ENCODE results near the gene ANKS4B.

DNA sequence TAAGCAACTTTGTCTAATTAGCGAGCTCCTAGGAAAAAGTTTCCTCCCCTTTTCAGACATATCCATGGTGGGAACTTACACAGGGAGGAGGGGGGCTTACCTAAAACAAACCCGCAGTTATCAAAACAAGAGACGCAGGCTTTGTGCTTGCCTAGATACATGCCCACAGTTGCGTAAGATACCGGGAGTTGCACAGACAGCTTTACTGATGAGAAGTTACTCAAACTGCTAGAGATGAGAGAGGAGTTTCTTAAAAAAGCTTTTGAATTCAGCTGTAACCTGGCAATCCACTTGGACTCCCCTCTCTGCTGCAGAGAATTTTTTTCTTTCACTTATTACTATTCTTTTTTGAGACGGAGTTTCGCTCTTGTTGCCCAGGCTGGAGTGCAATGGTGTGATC, 15.3 kb upstream of the ANKS4B start:
- TF ChIP-seq POLR2AphosphoS5 (IDR thresholded peaks at IDR 0.05; ENCODE audit: borderline replicate concordance, low read depth, low read length) (no peak), EZH2 (IDR thresholded peaks at IDR 0.05) (no peak)

All from SK-N-MC (cell line).